Endothelial cell of umbilical vein (primary cell): ENCODE measurements around the gene FAM185A. TPM values are rescaled to one million over a fixed set of nuclear protein-coding genes. Genes with fewer than 3 reads are reported as not detected.
"Not testable (repeated sequence)": the region's sequence is repeated elsewhere in the genome, so short reads cannot be mapped to it uniquely, and the experiment has no call there.

Source experiments
- BruUV-seq: library from RNA; stranded (reverse); fragments of 400-500 nt; replicated peaks from 2 replicates; lab custom pipeline; 2021; lab: Mats Ljungman, UMichigan
- CTCF ChIA-PET: fragments of 300-600, 350-600 bp; sonication (Branson Sonifier 250); formaldehyde crosslinking; loops from one replicate; lab custom pipeline; 2021; ENCODE audit warnings: antibody characterized with exemption, inconsistent platforms; lab: Charles Lee
- POLR2A ChIA-PET: fragments of 300-600, 350-600 bp; sonication (Branson Sonifier 250); formaldehyde crosslinking; loops from one replicate; lab custom pipeline; 2021; ENCODE audit warnings: antibody characterized with exemption, inconsistent platforms; lab: Charles Lee
- DNase-seq: peaks from one replicate; pipeline ENCODE4 v3.0.0-alpha.2; 2011; ENCODE audit warnings: low read depth, low spot score
- FAIRE-seq: peaks from 2 replicates; lab custom pipeline; 2011; peaks lifted over from hg19 to GRCh38; lab: Jason Lieb, UNC
- H2AFZ ChIP-seq: 2 replicates; pipeline ENCODE4 v1.6.0; 2012; ENCODE audit warnings: low read depth, low read length, control low read depth, inconsistent platforms
- H3K27ac ChIP-seq: 2 replicates; pipeline ENCODE4 v1.5.1; 2011; ENCODE audit warnings: low read depth, mild to moderate bottlenecking, control low read depth, low read length, moderate library complexity; ENCODE audit not compliant: insufficient read depth
- H3K27me3 ChIP-seq, 2 experiments: 2 replicates each; pipeline versions ENCODE4 v1.6.0 to v1.6.1; 2011; ENCODE audit warnings: low read length in 2 of 2, mixed read lengths in 1 of 2; ENCODE audit not compliant: control insufficient read depth in 2 of 2, insufficient read depth in 2 of 2
- H3K36me3 ChIP-seq, 2 experiments: 2 replicates in 1 of 2; 3 replicates in 1 of 2; pipeline ENCODE4 v1.5.1; 2011; ENCODE audit warnings: low read length in 2 of 2, mild to moderate bottlenecking in 1 of 2, moderate library complexity in 1 of 2; ENCODE audit not compliant: control insufficient read depth in 2 of 2, insufficient read depth in 2 of 2; ENCODE audit errors: extremely low read depth in 1 of 2
- H3K4me1 ChIP-seq: 3 replicates; pipeline ENCODE4 v1.5.1; 2011; ENCODE audit warnings: mild to moderate bottlenecking, low read length; ENCODE audit not compliant: control insufficient read depth, insufficient read depth; ENCODE audit errors: extremely low read depth
- H3K4me2 ChIP-seq: 2 replicates; pipeline ENCODE4 v1.6.1; 2011; ENCODE audit warnings: low read length, control low read depth, mixed read lengths; ENCODE audit not compliant: insufficient read depth
- H3K4me3 ChIP-seq, 3 experiments: fragments of 200-600 bp in 1 of 3; sonication (generic), shearing (Covaris generic) in 1 of 3; replicated peaks in 1 of 3; 2 replicates each; pipeline ENCODE4 v1.5.1; 2011 to 2016; ENCODE audit warnings: control low read depth in 3 of 3, low read length in 3 of 3, mild to moderate bottlenecking in 2 of 3, inconsistent platforms in 1 of 3, low read depth in 1 of 3, moderate library complexity in 1 of 3; ENCODE audit not compliant: insufficient read depth in 1 of 3
- H3K79me2 ChIP-seq: 2 replicates; pipeline ENCODE4 v1.6.0; 2012; ENCODE audit warnings: low read length, inconsistent platforms; ENCODE audit not compliant: control insufficient read depth, insufficient read depth
- H3K9ac ChIP-seq: replicated peaks from 2 replicates; pipeline ENCODE3; 2011; ENCODE audit warnings: low read length, control low read depth; ENCODE audit not compliant: insufficient read depth; ENCODE audit errors: extremely low read depth
- H3K9me1 ChIP-seq: replicated peaks from 3 replicates; pipeline ENCODE4 v1.6.0; 2011; ENCODE audit warnings: mild to moderate bottlenecking, low read length; ENCODE audit not compliant: control insufficient read depth, insufficient read depth; ENCODE audit errors: extremely low read depth
- H3K9me3 ChIP-seq: replicated peaks from 2 replicates; pipeline ENCODE4 v1.5.1; 2012; ENCODE audit warnings: low read length, inconsistent platforms; ENCODE audit not compliant: control insufficient read depth, insufficient read depth
- H4K20me1 ChIP-seq: replicated peaks from 2 replicates; pipeline ENCODE3; 2011; ENCODE audit warnings: mild to moderate bottlenecking, low read length; ENCODE audit not compliant: control insufficient read depth, insufficient read depth; ENCODE audit errors: extremely low read depth
- dilution Hi-C: fragments of 300-500 bp; cut with MboI; formaldehyde crosslinking; loops from one replicate; pipeline ENCODE4 v1.15.0; 2019; ENCODE audit warnings: low sequenced_read_pairs; ENCODE audit not compliant: extremely low pct_ligation_motif_present
- intact Hi-C: fragments of 100-400 bp; cut with micrococcal nuclease; formaldehyde crosslinking; loops from one replicate; pipeline ENCODE4 v1.10.0; 2022
- polyA plus RNA-seq, 4 experiments: library from polyadenylated mRNA; depleted of rRNA in 3 of 4; stranded (reverse) in 3 of 4; unstranded in 1 of 4; fragments of >200 nt; gene quantifications; 2 replicates each; pipeline versions ENCODE4 v1.2.1 to v1.2.3, GENCODE V29; 2011 to 2012; ENCODE audit warnings: missing spikeins in 1 of 4
- total RNA-seq: library from RNA; stranded (reverse); gene quantifications from 2 replicates; pipeline ENCODE4 v1.2.3, GENCODE V29; 2021

The FAM185A gene
- total and polyA plus RNA-seq, 2 donors (not counting 3 experiments of a cell fraction or from before 2014, with no cell fraction given), result 5.4 to 7.6 TPM

DNA sequence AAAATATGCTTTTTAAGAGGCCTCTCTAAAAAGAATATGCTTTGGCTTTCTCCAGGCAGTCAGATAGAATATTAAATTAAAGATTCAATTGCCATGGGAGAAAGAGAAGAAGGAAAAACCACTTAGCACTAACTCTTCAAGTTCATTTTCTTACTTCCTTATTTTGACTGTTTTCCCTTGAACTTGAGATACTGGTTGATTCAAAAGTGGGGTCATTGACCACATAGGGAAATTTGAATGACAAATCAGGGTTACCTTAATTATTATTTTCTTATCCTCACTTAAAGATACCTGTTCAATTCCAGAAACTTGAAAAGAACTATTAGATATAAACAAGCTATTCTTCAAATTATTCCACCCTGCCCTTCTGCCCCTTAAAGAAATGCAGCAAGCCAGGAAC, 27.4 kb downstream of the FAM185A start:
- H3K4me1 ChIP-seq, FAIRE-seq, POLR2A ChIA-PET, BruUV-seq, H4K20me1 ChIP-seq, intact Hi-C loops, H3K27me3 ChIP-seq, H3K4me3 ChIP-seq, H3K9me1 ChIP-seq, H3K9ac ChIP-seq, H3K9me3 ChIP-seq, dilution Hi-C loops, DNase-seq, H3K4me2 ChIP-seq, H3K27ac ChIP-seq, CTCF ChIA-PET, H3K79me2 ChIP-seq, H2AFZ ChIP-seq, H3K36me3 ChIP-seq: not testable (repeated sequence)

DNA sequence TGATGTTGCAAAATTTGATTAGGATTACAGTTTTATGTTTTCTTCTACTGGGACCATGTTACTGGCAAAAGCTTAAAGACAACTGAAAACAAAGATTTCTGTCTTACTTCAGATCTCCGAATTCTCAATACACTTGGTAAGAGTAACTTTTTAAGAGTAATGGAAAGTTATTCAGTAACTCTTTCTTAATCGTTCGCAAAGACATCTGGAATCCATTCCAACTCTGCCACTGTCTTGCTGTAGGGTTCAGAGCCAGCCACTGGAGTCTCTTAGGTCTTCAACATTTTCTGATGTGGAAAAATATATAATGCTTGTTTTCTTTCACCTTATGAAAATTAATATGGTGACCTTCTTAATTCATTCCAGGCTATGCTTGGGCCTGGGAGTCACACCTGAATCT, 29.9 kb downstream of the FAM185A start:
- FAIRE-seq, CTCF ChIA-PET, H4K20me1 ChIP-seq, H3K9ac ChIP-seq, POLR2A ChIA-PET, H3K4me2 ChIP-seq, H3K27ac ChIP-seq, H3K9me1 ChIP-seq, H3K9me3 ChIP-seq, intact Hi-C loops, H3K4me3 ChIP-seq, H3K27me3 ChIP-seq, H3K36me3 ChIP-seq, H2AFZ ChIP-seq, dilution Hi-C loops, DNase-seq, BruUV-seq, H3K79me2 ChIP-seq, H3K4me1 ChIP-seq: not testable (repeated sequence)

GRCh38 chr7:102780926-102781325, 32.1 kb downstream of the FAM185A start:
- H3K4me3 ChIP-seq, CTCF ChIA-PET, H3K36me3 ChIP-seq, FAIRE-seq, H3K9ac ChIP-seq, H3K27ac ChIP-seq, BruUV-seq, DNase-seq, intact Hi-C loops, H3K9me1 ChIP-seq, H3K4me2 ChIP-seq, H2AFZ ChIP-seq, H3K9me3 ChIP-seq, POLR2A ChIA-PET, dilution Hi-C loops, H3K79me2 ChIP-seq, H3K27me3 ChIP-seq, H4K20me1 ChIP-seq, H3K4me1 ChIP-seq: not testable (repeated sequence)

DNA sequence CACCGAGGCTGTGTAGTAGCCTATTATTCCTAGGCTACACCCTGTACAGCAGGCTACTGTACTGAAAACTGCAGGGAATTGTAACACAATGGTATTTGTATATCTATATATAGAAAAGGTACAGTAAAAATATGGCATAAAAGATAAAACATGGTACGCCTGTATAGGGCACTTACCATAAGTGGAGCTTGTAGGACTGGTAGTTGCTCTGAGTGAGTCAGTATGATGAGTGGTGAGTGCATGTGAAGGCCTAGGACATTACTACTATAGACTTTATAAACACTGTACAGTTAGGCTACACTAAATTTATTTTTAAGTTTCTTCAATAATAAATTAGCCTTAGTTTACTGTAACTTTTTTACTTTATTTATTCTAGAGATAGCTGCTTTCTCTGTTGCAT, 40.0 kb downstream of the FAM185A start:
- H3K9me3 ChIP-seq, CTCF ChIA-PET, H3K27ac ChIP-seq, H3K27me3 ChIP-seq, intact Hi-C loops, POLR2A ChIA-PET, H2AFZ ChIP-seq, H3K4me3 ChIP-seq, H3K36me3 ChIP-seq, H3K9me1 ChIP-seq, BruUV-seq, DNase-seq, H3K79me2 ChIP-seq, H3K4me2 ChIP-seq, dilution Hi-C loops, FAIRE-seq, H4K20me1 ChIP-seq, H3K4me1 ChIP-seq, H3K9ac ChIP-seq: not testable (repeated sequence)
